ENCODE measurements around the gene TRIM60.

DNA sequence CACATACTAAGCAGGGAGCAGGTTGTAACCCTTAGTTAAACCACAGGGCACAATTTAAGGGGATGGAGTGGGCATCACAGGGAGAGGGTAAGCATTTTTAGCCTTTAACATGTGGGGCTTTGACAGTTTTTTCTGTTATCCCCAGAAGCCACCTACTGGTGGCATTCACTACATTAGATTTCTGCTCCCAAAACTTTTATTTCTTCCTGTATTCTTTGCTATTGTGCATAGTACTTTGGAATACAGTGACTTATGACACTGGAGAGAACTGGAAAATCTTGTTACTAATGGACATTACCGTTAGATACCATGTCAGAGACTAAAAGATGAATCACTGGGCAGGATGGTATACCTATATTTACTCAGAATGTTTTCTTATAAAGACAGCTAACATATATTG, 29.1 kb downstream of the TRIM60 start:
- TF ChIP-seq KDM1A (IDR thresholded peaks at IDR 0.05; ENCODE audit: low read depth) (no peak), EHF (CRISPR knock-in tag; IDR thresholded peaks at IDR 0.05) (no peak), JUN (IDR thresholded peaks at IDR 0.05) (no peak), NFE2L2 (conservative IDR thresholded peaks at IDR 0.05; ENCODE audit: low read length) (no peak), PHF8 (IDR thresholded peaks at IDR 0.05; ENCODE audit: borderline replicate concordance, low read depth) (no peak), RAD21 (conservative IDR thresholded peaks at IDR 0.05 in 1 of 2, IDR thresholded peaks at IDR 0.05 in 1 of 2) (no peak), HDAC2 (IDR thresholded peaks at IDR 0.05) (no peak), POLR2A (IDR thresholded peaks at IDR 0.05; ENCODE audit: low read length) (no peak), NR3C1 (IDR thresholded peaks at IDR 0.05) (no peak)
- TF ChIP-seq, protein P1, sequence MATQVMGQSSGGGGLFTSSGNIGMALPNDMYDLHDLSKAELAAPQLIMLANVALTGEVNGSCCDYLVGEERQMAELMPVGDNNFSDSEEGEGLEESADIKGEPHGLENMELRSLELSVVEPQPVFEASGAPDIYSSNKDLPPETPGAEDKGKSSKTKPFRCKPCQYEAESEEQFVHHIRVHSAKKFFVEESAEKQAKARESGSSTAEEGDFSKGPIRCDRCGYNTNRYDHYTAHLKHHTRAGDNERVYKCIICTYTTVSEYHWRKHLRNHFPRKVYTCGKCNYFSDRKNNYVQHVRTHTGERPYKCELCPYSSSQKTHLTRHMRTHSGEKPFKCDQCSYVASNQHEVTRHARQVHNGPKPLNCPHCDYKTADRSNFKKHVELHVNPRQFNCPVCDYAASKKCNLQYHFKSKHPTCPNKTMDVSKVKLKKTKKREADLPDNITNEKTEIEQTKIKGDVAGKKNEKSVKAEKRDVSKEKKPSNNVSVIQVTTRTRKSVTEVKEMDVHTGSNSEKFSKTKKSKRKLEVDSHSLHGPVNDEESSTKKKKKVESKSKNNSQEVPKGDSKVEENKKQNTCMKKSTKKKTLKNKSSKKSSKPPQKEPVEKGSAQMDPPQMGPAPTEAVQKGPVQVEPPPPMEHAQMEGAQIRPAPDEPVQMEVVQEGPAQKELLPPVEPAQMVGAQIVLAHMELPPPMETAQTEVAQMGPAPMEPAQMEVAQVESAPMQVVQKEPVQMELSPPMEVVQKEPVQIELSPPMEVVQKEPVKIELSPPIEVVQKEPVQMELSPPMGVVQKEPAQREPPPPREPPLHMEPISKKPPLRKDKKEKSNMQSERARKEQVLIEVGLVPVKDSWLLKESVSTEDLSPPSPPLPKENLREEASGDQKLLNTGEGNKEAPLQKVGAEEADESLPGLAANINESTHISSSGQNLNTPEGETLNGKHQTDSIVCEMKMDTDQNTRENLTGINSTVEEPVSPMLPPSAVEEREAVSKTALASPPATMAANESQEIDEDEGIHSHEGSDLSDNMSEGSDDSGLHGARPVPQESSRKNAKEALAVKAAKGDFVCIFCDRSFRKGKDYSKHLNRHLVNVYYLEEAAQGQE (IDR thresholded peaks at IDR 0.05), result no peak
- TF ChIP-seq, protein P2, sequence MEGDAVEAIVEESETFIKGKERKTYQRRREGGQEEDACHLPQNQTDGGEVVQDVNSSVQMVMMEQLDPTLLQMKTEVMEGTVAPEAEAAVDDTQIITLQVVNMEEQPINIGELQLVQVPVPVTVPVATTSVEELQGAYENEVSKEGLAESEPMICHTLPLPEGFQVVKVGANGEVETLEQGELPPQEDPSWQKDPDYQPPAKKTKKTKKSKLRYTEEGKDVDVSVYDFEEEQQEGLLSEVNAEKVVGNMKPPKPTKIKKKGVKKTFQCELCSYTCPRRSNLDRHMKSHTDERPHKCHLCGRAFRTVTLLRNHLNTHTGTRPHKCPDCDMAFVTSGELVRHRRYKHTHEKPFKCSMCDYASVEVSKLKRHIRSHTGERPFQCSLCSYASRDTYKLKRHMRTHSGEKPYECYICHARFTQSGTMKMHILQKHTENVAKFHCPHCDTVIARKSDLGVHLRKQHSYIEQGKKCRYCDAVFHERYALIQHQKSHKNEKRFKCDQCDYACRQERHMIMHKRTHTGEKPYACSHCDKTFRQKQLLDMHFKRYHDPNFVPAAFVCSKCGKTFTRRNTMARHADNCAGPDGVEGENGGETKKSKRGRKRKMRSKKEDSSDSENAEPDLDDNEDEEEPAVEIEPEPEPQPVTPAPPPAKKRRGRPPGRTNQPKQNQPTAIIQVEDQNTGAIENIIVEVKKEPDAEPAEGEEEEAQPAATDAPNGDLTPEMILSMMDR (IDR thresholded peaks at IDR 0.05), result no peak; the same call in 2 of the 3 replicates

All from A549 (cell line).